Gastroesophageal sphincter (tissue), 3 donors: ENCODE measurements around the gene NFATC2.

Experiments
- CTCF ChIP-seq, 4 experiments: fragments of 200-600 bp in 2 of 4; fragments of 450-650 bp in 2 of 4; sonication (generic) in 1 of 4; IDR thresholded peaks; one replicate each; pipeline ENCODE4 v1.5.1; 2017 to 2019; ENCODE audit warnings: antibody characterized with exemption in 4 of 4, mild to moderate bottlenecking in 2 of 4, moderate library complexity in 2 of 4
- EP300 ChIP-seq: sonication (generic); formaldehyde crosslinking; IDR thresholded peaks from one replicate; pipeline ENCODE4 v1.6.1; 2017; ENCODE audit warnings: antibody characterized with exemption, mild to moderate bottlenecking
- POLR2A ChIP-seq, 2 donors: fragments of 450-650 bp; IDR thresholded peaks; one replicate each; pipeline ENCODE4 v1.6.1; 2017; ENCODE audit warnings: antibody characterized with exemption in 2 of 2, mild to moderate bottlenecking in 2 of 2, moderate library complexity in 1 of 2
- POLR2AphosphoS5 ChIP-seq: sonication (generic); formaldehyde crosslinking; IDR thresholded peaks from one replicate; pipeline ENCODE4 v1.6.1; 2017; ENCODE audit warnings: antibody characterized with exemption

- TF ChIP-seq POLR2AphosphoS5 (no peak), CTCF (IDR thresholded peaks at IDR 0.05) (no peak), POLR2A (IDR thresholded peaks at IDR 0.05) (no peak), EP300 (no peak)
These were observed 176.8 kb downstream of the NFATC2 start for GRCh38 chr20:51365670-51366069.
